Measurements from ENCODE around the gene EPHB1. TPM values are rescaled to one million over a fixed set of nuclear protein-coding genes. Genes with fewer than 3 reads are reported as not detected.
"Not testable (repeated sequence)": the region's sequence is repeated elsewhere in the genome, so short reads cannot be mapped to it uniquely, and the experiment has no call there.

EPHB1 gene
- total RNA-seq, 1 donor from 2014 or later: 1.9 TPM

DNA sequence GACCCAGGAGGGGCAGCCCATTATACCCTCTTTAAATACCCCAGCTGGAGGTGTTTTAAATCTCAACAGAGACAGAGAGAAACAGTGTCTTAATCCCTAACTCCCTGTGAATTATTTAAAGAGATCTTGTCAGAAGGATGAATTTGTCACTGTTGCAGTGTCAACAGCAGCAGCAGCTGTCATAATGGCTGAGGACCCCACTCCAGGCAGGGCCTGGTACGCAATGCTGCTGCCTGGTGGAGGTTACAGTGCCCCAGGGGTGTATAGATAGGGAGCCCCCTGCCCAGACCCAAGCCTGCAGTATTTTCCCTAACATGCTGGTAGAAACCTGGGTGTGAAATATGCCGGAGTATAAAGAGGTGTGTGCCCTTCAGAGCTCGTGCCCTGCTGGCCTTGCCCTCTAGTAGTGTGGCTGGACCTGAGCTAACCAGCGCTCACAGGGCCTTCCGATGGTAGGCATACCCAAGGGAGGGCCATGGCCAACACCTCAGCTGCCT is 143.0 kb downstream of the EPHB1 start:
- DNase-seq (ENCODE audit: low spot score): no peak

DNA sequence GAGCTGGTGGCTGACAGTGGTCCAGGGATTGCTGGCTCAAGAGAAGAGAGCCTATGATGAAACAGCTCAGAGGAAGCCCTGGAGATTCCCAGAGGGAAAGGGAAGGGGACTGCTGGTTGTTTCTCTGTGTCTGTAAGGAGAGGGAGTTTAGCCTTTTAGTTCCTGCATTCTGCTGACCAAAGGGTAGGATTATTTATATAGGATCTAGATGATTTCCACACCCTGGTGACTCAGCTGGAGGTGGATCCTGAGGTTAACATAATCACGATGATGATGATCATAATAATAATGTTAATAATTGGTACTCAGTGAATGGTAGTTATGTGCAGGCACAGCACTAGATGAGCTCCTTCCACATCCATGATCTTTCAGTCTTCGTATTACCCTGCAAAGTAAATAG is 144.9 kb downstream of the EPHB1 start:
- no peak for DNase-seq (ENCODE audit: low spot score)

DNA sequence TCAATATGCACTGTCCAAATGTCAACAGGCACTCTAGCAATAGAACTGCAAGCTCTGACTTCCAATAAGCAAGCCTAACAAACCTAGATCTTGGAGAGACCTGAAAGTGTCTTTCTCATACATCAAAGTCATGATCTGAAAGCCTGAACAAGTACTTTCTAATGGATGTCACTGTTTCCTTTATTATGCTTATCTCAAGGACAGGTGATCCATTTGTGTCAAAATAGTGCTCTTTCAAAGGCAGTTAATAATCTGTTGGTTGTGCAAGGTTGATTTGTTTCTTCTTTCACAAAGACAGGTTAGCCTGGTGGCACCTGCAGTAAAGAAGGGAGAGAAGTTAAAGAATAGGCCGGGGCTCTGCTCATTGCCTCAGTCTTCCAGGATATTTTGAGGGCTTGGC is 146.8 kb downstream of the EPHB1 start:
- DNase-seq (ENCODE audit: low spot score): no peak

DNA sequence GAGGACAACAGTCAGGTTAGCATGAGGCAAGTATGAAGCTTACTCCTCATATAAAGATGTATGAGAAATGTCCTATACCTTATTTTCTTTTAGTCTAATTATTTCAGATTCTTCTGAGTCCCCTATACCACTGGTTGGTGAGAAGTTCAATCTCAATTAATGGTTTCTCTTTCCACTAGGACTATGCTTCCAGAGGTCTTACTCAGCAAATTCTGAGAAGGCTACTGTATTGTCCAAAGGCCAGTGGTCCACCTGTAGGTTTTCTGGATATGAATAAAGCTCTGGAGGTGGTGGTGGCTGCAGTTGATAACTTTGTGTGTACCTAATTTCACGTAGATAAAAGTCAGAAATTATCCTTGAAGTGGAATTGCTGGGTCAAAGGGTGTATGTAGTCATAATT is 149.4 kb downstream of the EPHB1 start:
- no peak for DNase-seq (ENCODE audit: low spot score)

DNA sequence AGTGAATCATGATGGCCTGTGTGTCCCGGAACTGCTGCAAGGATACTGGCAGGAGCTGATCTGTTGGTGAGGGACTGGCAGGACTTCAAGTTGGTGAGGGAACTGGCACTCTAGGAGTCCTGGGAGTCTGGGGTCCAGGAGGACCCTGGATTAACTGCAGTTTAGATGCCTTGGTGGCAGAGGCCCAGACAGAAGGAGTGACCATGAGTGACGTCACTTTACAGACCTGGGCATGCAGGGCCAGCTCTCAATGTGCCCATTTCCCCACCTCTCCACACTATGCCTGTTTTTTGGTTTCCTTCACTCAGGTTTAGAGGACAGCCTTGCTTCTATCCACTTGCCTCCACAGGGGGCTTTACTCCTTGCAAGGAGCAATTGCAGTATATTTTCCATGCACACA is 154.1 kb downstream of the EPHB1 start:
- DNase-seq (ENCODE audit: low spot score): no peak

DNA sequence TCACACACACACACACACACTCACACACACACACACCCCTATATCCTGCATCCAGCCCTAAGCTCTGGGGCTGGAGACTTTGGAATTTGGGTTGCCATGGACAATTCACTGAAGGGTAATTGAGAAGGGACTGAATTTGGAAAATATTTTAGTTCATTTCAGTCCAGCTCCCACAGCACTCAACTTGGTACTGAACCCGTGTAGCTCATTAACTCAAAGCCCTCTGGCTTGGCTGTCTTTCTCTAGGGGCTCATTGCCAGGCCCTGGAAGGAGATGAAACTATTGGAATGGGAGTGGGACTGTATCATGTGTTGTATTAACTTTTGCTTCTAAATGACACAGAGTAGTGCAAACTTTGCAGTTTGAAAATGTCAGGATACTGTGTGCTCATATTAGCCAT is 157.3 kb downstream of the EPHB1 start:
- no peak for DNase-seq (ENCODE audit: low spot score)

DNA sequence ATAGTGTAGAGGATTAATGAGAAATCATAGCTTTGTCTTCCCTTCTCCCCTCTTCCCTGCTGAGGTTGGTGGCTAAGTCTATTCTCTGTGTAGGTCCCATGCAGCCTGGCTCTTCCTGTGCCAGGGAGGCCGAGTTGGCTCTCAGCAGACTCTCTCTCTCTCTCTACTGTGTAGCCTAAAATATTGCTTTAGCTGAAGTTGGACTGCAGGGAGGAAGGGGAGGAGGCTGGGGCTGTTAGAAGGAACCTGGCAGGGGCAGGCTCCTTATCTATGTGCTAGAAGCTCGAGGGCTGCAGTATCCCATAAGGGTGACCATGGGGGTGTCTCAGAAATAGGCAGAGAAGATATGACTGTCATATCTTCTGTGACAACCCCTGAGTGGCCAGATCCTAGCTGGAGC is 160.8 kb downstream of the EPHB1 start:
- DNase-seq (ENCODE audit: low spot score): no peak

DNA sequence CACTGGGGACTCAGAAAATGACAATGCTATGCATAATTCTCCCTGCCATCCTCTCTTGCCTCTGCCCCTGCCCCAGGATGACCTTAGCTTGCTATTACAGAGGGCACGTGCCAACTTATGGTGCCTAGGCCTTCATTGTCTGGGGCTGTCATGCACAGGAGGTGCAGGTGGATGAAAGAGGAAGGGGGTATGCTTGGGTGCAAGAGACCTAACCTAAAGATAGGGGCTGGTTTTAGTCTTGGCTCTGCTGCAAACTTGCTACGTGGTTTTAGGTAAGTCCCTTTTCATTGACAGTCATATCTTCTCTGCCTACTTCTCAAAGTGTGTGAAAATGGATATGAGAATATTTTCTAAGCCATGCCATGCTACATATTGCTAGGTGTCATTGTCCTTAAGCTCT is 161.3 kb downstream of the EPHB1 start:
- DNase-seq (ENCODE audit: low spot score): no peak

DNA sequence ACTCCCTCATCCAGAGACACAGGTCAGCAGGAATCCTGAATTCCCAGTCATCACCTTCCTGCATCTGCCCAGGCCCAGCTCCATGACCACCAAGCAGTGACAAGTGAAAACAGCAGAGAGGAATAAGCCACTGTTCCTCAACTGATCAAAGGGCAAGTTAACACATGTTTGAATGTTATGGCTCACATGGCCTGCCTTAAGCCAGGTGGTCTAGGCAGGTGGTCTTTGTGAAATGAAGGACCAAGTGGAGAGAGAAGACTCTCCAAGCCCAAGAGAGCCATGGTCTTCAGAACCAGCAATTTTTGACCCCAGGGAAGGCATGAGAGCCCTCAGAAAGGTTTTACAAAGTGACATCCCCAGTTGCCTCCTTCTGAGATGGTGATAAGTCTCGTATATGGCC is 161.8 kb downstream of the EPHB1 start:
- DNase-seq (ENCODE audit: low spot score): no peak

DNA sequence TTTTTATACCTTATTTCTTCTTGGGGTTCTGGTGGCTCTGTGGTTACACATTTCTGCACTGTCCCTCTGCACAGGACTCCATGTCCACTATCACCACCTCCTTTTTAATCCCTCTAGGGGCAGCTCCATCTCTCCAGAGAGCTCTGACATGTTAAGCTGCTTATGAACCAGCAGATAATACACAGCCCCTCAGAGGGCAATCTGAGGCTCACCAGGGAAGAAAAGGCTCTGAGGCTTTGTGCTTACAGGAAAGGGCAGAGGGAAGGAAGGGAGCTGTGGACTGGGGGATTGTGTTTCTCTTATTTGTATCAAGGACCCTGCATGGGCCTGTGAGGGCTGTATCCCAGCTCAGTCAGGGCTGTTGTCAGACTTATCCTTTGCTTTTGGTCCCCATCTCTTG is 164.5 kb downstream of the EPHB1 start:
- DNase-seq (ENCODE audit: low spot score): no peak

DNA sequence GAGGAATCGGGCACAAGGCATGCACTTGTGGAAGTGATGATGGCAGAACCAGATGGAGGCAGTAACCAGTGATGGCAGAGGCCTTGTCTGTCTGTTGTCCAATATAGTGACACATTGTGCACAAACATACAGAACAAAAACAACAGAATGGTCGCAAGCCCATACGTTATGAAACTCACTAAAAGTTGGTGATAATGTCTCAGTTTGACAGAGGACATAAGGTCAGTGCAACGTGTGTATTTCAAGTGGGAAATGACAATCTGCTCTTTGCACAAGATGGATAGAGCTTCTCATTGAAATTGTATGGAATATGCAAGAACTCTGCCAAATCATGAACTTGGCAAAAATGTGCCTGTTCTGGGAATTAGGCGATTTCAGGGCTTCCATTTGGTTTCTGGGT is 169.2 kb downstream of the EPHB1 start:
- DNase-seq (ENCODE audit: low spot score): no peak

DNA sequence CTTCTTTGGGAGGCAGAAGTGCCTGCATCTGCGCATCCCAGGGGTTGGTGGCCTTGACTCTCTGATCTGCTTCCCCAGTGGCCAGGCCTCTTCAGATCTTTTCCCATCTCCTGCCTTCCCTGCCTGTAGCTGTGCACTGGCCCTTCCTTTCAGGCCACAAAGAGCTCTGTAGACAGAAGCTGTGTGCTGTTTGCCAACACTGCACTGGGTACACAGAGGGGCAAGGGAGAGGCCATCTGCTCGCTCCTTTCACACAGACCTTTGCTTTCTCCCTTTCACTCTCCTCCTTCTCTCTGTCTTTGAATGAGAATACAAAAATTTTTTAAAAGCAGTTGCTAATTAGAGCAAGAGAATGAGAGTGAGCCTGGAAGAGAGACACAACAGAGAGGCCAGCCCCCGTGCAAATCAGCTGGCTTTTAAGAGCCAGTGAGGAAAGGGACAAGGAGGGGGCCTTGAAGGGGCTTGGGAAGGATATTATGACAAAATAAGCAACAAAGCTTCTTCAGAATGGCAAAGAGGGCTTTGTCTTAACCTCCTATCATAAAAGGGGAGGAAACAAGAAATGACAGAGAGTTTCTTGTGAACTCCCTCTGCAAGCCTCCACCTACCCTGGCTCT is 170.9 kb downstream of the EPHB1 start:
- no peak for DNase-seq (ENCODE audit: low spot score)

DNA sequence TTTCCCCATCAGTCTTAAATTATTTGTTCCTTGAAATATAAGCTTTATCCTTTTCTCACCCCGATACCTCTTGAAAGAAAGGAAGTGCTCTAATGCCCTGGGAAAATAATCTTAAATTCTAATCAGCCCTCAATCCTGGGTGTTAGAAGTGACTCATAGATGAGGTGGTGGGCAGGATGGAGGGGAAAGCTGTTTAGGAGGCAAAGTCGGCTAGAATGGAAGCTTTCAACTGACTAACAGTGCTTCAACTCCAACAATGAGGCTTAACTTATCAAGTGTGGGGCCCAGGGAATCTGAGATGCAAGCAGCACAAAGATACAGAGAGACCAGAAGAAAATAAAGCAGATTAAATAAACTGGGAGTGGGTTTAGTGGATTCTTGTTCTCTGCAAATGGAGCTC is 175.8 kb downstream of the EPHB1 start:
- no peak for DNase-seq (ENCODE audit: low spot score)

DNA sequence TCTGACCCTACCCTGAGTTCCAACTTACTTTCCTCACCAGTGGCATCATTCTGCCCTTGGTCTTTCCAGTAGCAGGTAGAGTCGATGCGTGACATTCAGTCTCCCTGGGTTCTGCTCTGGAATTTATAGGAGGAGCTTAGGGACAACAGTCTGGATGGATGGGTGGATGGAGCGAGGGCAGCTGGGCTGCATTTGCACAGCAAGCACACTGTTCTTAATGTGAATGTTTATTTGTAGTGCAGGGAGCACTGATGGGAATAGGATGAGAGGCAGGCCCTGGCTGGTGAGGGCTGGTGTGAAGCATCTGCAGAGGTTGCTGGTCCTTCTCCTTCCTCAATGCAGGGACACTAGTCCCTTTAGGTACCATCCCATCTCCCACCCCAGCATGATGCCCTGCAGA is 176.2 kb downstream of the EPHB1 start:
- no peak for DNase-seq (ENCODE audit: low spot score)

DNA sequence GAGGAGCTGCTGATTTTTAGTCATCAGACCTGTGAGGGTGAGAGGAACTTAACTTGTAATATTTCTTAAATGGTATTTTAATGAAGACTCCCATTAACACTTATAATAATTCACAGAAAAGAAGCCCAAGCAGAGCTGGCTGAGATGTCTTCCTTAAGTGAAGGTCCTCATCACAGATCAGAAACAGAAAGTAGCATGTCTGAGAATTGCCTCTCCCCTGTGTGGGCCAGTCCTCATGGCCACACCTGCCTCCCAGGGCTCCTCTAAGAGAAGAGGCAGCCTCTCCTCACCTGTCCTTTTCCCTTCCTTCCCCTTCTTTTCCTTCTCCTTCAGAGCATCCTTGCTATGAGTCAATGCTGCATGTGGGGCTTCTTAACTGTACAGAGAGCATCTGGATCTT is 176.8 kb downstream of the EPHB1 start:
- not testable (repeated sequence) for DNase-seq (ENCODE audit: low spot score)

DNA sequence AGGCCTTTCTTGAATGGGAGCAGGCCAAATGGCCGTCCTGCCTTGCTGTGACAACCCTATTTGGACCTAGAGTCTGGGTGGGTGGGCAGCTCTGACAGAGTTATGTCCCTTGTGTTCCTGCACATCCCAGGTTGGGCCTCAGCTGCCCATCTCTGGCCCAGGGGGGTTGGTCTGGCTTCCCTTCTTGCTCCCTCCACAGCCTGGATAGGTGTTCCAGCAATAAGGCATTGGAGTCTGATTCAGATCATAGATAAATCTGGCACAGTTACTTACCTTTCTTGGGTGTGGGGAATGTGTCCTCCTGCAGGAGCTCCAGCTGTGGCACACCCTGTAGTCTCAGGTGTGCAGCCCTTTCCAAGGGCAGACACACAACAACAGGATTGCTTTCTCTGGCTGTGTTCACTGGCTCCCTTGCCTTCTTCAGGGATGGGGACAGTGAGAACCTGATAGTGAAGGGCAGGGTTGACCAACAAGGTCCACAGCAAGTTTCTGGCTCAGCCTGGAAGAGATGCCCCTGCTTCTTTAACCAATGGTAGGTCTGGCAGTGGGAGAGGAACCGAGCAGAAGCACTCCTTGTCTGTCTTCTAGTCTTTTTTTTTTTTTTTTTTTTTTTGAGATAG is 177.9 kb downstream of the EPHB1 start:
- no peak for DNase-seq (ENCODE audit: low spot score)

DNA sequence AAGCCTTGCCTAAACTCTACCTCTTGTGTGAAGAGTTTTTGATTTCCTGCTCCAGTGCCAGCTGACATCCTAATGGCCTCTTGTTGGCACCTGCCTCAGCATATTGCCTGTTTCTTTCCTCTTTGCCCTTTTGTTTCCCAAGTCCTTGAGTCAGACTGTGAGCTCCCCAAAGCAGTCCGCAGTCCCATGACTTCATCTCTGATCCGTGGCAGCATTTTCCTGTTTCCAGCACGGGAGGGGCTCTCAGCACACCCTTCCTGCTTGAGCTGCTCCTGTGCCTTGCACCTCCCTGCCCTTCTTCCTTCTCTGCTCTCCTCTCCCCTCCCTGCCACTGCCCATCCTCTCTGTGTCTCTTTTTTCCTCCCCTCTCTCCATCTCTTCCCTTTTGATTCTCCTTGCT is 179.6 kb downstream of the EPHB1 start:
- DNase-seq (ENCODE audit: low spot score): no peak

DNA sequence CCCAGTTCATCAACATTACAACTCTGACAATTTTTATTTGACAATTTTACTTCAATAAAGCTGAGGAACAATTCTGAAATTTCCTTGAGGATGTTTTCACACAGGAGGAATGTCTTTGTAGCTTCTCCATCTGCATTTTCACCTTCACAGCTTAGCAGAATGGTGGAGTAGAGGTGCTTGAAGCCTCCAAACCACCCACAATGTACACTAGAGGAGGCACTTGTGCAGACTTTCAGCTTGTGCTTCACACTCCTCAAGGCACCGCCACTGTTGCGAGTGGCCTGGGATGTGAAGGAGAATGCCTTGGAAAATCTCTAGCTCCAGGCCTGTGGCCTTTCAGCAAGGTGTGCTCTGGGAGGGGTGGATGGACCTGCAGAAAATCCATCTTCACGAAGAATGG is 181.9 kb downstream of the EPHB1 start:
- no peak for DNase-seq (ENCODE audit: low spot score)

DNA sequence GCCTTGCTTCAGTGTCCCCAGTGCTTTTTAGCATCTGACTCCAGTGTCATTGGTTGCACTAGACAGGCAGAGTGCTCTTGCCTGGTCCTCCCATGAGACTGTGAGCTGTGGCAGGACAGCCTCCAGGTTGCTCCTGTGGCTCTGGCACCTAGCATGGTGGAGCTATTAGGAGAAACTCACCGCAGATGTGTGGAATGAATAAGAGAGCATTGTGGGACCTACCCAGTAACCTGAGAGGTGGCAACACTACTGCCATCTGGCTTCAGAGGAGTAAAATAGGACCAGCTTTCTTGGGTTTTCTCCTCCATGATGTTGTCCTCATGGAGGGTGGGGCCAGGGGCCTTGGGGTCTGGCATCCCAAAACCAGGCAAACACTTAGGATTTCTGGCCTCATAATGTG is 183.6 kb downstream of the EPHB1 start:
- DNase-seq (ENCODE audit: low spot score): no peak

DNA sequence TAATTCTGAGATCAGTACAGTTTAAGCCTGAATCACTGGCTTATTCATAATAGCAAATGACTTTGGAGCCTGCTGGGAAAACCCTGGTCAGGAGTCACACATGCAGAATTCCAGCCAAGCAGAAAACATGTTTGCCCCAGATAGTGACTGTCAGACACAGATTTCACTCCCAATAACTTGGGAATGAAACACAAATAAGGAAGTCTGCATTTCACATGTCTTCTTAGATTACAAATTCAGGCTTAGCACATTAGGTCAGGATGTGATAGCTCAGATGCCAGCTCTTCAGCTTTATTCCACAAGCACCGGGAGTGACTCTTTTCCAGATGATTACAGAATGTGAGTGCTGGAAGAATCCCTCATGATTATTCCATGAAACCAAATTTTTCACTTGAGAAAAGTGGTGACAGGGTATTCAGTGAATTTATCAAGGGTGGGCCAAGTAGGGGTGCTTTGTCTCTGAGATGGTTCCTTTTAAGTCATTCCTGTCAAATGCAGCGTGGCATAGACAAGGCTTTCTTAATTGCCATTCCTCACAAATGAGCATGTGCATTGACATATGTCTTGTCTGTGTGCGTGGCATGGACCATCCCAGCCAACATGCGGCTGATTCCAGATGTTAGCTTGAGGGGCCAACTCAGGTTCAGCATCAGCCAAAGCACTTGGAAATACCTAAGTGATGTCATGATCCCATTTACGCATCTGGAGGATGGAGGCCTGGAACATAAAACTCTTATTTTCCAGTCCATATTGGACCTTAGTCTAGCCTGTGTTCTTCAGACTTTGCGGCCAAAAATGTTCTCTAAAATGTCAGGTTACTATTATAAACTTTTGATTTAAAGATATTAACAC is 191.0 kb downstream of the EPHB1 start:
- no peak for DNase-seq (ENCODE audit: low spot score)

DNA sequence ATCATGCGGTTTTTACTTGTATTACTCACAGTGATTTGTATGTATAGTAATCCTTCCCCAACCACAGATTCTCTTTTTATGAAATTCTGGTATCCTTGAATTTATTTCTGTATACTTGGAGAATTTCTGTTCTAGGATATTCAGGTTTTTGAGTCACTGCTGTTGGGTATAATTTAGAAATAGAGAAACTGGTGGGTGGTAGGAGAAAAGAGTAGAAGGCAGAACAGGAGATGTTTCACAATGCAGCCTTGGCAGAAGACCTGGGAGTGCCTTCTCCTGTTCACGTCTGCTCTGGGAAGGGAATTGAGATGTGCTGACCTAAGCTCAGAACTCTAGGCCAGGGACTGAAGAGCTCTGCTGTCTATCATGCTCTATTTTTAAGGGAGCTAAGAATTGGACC is 193.6 kb downstream of the EPHB1 start:
- no peak for DNase-seq (ENCODE audit: low spot score)

DNA sequence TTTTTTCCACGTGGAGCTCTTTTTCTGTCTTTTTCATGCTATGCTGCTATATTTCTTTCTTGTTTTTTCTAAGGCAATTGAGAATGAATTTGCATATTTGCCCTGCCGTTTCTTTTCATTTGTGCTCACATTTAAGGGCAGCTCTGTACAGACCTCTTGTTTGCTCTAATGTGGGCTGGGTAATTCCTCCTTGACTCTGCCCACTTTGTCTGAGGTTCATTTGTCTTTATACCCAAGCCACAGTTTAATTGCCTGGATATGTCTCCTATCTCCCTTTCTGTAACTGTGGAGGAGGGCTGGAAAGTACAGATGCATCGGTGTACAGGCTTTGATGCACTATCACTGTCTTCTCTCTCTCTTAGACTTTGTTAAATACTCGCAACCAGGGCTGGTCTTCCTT is 195.9 kb downstream of the EPHB1 start:
- DNase-seq (ENCODE audit: low spot score): no peak
